HCT116 (cell line): ENCODE data around the gene DGKG. TPM values are rescaled to one million over a fixed set of nuclear protein-coding genes. Genes with fewer than 3 reads are reported as not detected.

ENCODE experiments used
- ATAC-seq: fragments of 200-7000 bp; cut with Tn5 transposase; 2 replicates; pipeline ENCODE4 v1.9.1; 2020; ENCODE audit warnings: mild to moderate bottlenecking, moderate library complexity
- BruUV-seq: library from RNA; stranded (reverse); fragments of 400-500 nt; replicated peaks from 2 replicates; lab custom pipeline; 2021; lab: Mats Ljungman, UMichigan
- CTCF ChIA-PET: fragments of 300-600 bp; sonication (Branson Sonifier 250); formaldehyde crosslinking; loops from one replicate; lab custom pipeline; 2021; ENCODE audit warnings: antibody characterized with exemption; lab: Charles Lee
- POLR2A ChIA-PET: fragments of 300-600, 350-600 bp; sonication (Branson Sonifier 250); formaldehyde crosslinking; loops from one replicate; lab custom pipeline; 2021; ENCODE audit warnings: antibody characterized with exemption; lab: Charles Lee
- RAD21 ChIA-PET, 2 experiments: fragments of 300-600 bp; sonication (Branson Sonifier 250); formaldehyde crosslinking; loops; one replicate each; lab custom pipeline; 2023; ENCODE audit warnings: low total read pairs in 2 of 2; ENCODE audit not compliant: uncharacterized antibody in 2 of 2, unreplicated experiment in 2 of 2, low non-redundant PET in 1 of 2; lab: Charles Lee
- DNase-seq: peaks from one replicate; pipeline ENCODE4 v3.0.0-alpha.2; 2010; ENCODE audit warnings: low read depth, low spot score
- H2AFZ ChIP-seq: fragments of 200-600 bp; shearing (Covaris generic), sonication (generic); 2 replicates; pipeline ENCODE4 v1.6.1; 2017; ENCODE audit warnings: low read depth, mixed run types, mixed read lengths, antibody characterized with exemption, low read length; ENCODE audit not compliant: poor library complexity, severe bottlenecking
- H3K27ac ChIP-seq: 2 replicates; pipeline ENCODE4 v1.5.1; 2012; ENCODE audit warnings: low read depth, low read length
- H3K27me3 ChIP-seq: fragments of 200-600 bp; sonication (generic); 2 replicates; pipeline ENCODE4 v1.6.1; 2016; ENCODE audit warnings: mixed run types, low read length, mixed read lengths; ENCODE audit not compliant: insufficient read depth
- H3K36me3 ChIP-seq, 2 experiments: fragments of 200-500 bp in 1 of 2; fragments of 200-600 bp in 1 of 2; sonication (Bioruptor generic) in 1 of 2; sonication (generic) in 1 of 2; 2 replicates each; pipeline versions ENCODE4 v1.5.1 to v1.6.1; 2014 to 2016; ENCODE audit warnings: low read length in 2 of 2, inconsistent platforms in 1 of 2, mixed read lengths in 1 of 2, mixed run types in 1 of 2; ENCODE audit not compliant: insufficient read depth in 2 of 2, control insufficient read depth in 1 of 2
- H3K4me1 ChIP-seq, 2 experiments: fragments of 200-600 bp in 1 of 2; sonication (generic) in 1 of 2; 2 replicates each; pipeline versions ENCODE4 v1.5.1 to v1.6.1; 2012 to 2017; ENCODE audit warnings: low read length in 2 of 2, inconsistent platforms in 1 of 2, mild to moderate bottlenecking in 1 of 2, mixed read lengths in 1 of 2, mixed run types in 1 of 2, moderate library complexity in 1 of 2; ENCODE audit not compliant: insufficient read depth in 2 of 2, control insufficient read depth in 1 of 2
- H3K4me2 ChIP-seq: fragments of 200-600 bp; sonication (generic); 2 replicates; pipeline ENCODE4 v1.6.1; 2017; ENCODE audit warnings: mixed run types, low read length, mixed read lengths
- H3K4me3 ChIP-seq, 2 experiments: fragments of 200-600 bp in 1 of 2; sonication (generic) in 1 of 2; replicated peaks in 1 of 2; 2 replicates each; pipeline ENCODE4 v1.5.1; 2011 to 2016; ENCODE audit warnings: low read length in 2 of 2, control low read depth in 1 of 2, low read depth in 1 of 2, mild to moderate bottlenecking in 1 of 2, mixed read lengths in 1 of 2, mixed run types in 1 of 2
- H3K79me2 ChIP-seq: fragments of 200-600 bp; sonication (generic); 2 replicates; pipeline ENCODE4 v1.6.1; 2017; ENCODE audit warnings: mild to moderate bottlenecking, mixed run types, low read length, moderate library complexity, mixed read lengths; ENCODE audit not compliant: insufficient read depth
- H3K9ac ChIP-seq: fragments of 200-600 bp; sonication (generic); 2 replicates; pipeline ENCODE4 v1.6.1; 2016; ENCODE audit warnings: low read length, mixed read lengths
- H3K9me2 ChIP-seq: fragments of 200-600 bp; sonication (generic), shearing (Covaris generic); 2 replicates; pipeline ENCODE4 v1.6.1; 2017; ENCODE audit warnings: mixed run types, mild to moderate bottlenecking, moderate library complexity; ENCODE audit not compliant: insufficient read depth
- H3K9me3 ChIP-seq, 2 experiments: fragments of 200-500 bp in 1 of 2; fragments of 200-600 bp in 1 of 2; sonication (Bioruptor generic) in 1 of 2; sonication (generic) in 1 of 2; 2 replicates each; pipeline ENCODE4 v1.6.1; 2014 to 2017; ENCODE audit warnings: low read length in 2 of 2, mixed read lengths in 2 of 2, inconsistent platforms in 1 of 2, low read depth in 1 of 2, mild to moderate bottlenecking in 1 of 2, mixed run types in 1 of 2, moderate library complexity in 1 of 2; ENCODE audit not compliant: control insufficient read depth in 1 of 2, insufficient read depth in 1 of 2
- H4K20me1 ChIP-seq: fragments of 200-600 bp; sonication (generic), shearing (Covaris generic); 2 replicates; pipeline ENCODE4 v1.6.1; 2017; ENCODE audit warnings: mixed run types, mild to moderate bottlenecking, moderate library complexity; ENCODE audit not compliant: insufficient read depth
- CEBPB ChIP-seq: IDR thresholded peaks from 2 replicates; pipeline ENCODE4 v1.6.1; 2012; ENCODE audit warnings: low read depth
- CTCF ChIP-seq, 3 experiments: fragments of 200-600 bp in 1 of 3; sonication (generic) in 1 of 3; IDR thresholded peaks in 2 of 3; conservative IDR thresholded peaks in 1 of 3; 2 replicates each; pipeline ENCODE4 v1.5.1; 2012 to 2017; ENCODE audit warnings: low read depth in 2 of 3, low read length in 2 of 3, antibody characterized with exemption in 1 of 3, borderline replicate concordance in 1 of 3, control low read depth in 1 of 3, mild to moderate bottlenecking in 1 of 3, mixed read lengths in 1 of 3, mixed run types in 1 of 3, moderate library complexity in 1 of 3; ENCODE audit not compliant: insufficient read depth in 1 of 3
- EGR1 ChIP-seq: IDR thresholded peaks from 2 replicates; pipeline ENCODE4 v1.6.1; 2012; ENCODE audit warnings: low read depth
- ELF1 ChIP-seq: IDR thresholded peaks from 2 replicates; pipeline ENCODE4 v1.6.1; 2012; ENCODE audit warnings: low read depth, borderline replicate concordance
- EZH2phosphoT487 ChIP-seq: fragments of 200-600 bp; IDR thresholded peaks from 2 replicates; pipeline ENCODE4 v1.6.1; 2018; ENCODE audit warnings: antibody characterized with exemption, borderline replicate concordance
- JUND ChIP-seq: IDR thresholded peaks from 2 replicates; pipeline ENCODE4 v1.6.1; 2012
- MAX ChIP-seq: IDR thresholded peaks from 2 replicates; pipeline ENCODE4 v1.6.1; 2012
- POLR2A ChIP-seq: IDR thresholded peaks from 2 replicates; pipeline ENCODE4 v1.7.0; 2011; ENCODE audit warnings: borderline replicate concordance; ENCODE audit not compliant: insufficient read depth, insufficient read length; ENCODE audit errors: extremely low read depth
- RAD21 ChIP-seq: IDR thresholded peaks from 2 replicates; pipeline ENCODE4 v1.6.1; 2012; ENCODE audit warnings: low read depth, mild to moderate bottlenecking
- SP1 ChIP-seq: IDR thresholded peaks from 2 replicates; pipeline ENCODE4 v1.6.1; 2012; ENCODE audit warnings: low read depth
- SRF ChIP-seq: IDR thresholded peaks from 2 replicates; pipeline ENCODE4 v1.6.1; 2012; ENCODE audit warnings: low read depth
- TCF7L2 ChIP-seq: IDR thresholded peaks from 2 replicates; pipeline ENCODE4 v1.7.0; 2011; ENCODE audit warnings: borderline replicate concordance, inconsistent platforms; ENCODE audit not compliant: insufficient read depth, insufficient read length; ENCODE audit errors: extremely low read depth
- YY1 ChIP-seq: IDR thresholded peaks from 2 replicates; pipeline ENCODE4 v1.6.1; 2011; ENCODE audit warnings: low read length, low read depth, moderate library complexity, mild to moderate bottlenecking; ENCODE audit not compliant: insufficient replicate concordance; ENCODE audit errors: extremely low read depth
- ZFX ChIP-seq: fragments of 450-650 bp; IDR thresholded peaks from 2 replicates; pipeline ENCODE4 v1.6.1; 2017
- intact Hi-C: fragments of 100-400 bp; cut with micrococcal nuclease; formaldehyde crosslinking; loops from 2 replicates; pipeline ENCODE4 v1.10.0; 2022
- total RNA-seq: library from RNA; stranded (reverse); gene quantifications from one replicate; pipeline ENCODE4 v1.2.1, GENCODE V29; 2021; ENCODE audit not compliant: unreplicated experiment

The DGKG gene
- total RNA-seq, 1 experiment from 2014 or later = 4.8 TPM

- H2AFZ ChIP-seq = no peak overlapping the region
- intact Hi-C loops = no loop called here
- no peaks in the 10 kb centered on the region for H3K79me2 ChIP-seq
- no peaks in the 10 kb centered on the region for H3K4me1 ChIP-seq
- H3K9ac ChIP-seq = no peak overlapping the region
- CTCF ChIA-PET = no interaction called here
- no peaks in the 10 kb centered on the region for H3K9me2 ChIP-seq
- no peaks in the 10 kb centered on the region for H4K20me1 ChIP-seq
- no peak for ATAC-seq
- no peak overlapping the region for H3K27ac ChIP-seq
- H3K4me2 ChIP-seq = no peak overlapping the region
- no peak overlapping the region for H3K4me3 ChIP-seq
- BruUV-seq = no TSS peak
- no peak for DNase-seq
- no peaks in the 10 kb centered on the region for H3K36me3 ChIP-seq
- TF ChIP-seq SP1 (no peak), CTCF (IDR thresholded peaks at IDR 0.05 in 2 of 3, conservative IDR thresholded peaks at IDR 0.05 in 1 of 3; ENCODE audit: borderline replicate concordance in 1 of 3, insufficient read depth in 1 of 3, low read depth in 2 of 3, low read length in 2 of 3) (no peak), CEBPB (no peak), ZFX (no peak), JUND (no peak), EGR1 (no peak)
- no peaks in the 10 kb centered on the region for H3K27me3 ChIP-seq
- H3K9me3 ChIP-seq = no peaks in the 10 kb centered on the region
- RAD21 ChIA-PET = no interaction called here
- POLR2A ChIA-PET = no interaction called here
These were observed 233.9 kb downstream of the DGKG start for GRCh38 chr3:186128158-186128557.

- ChIA-PET CTCF (no interaction called here), POLR2A (no interaction called here), RAD21 (no interaction called here)
- no peaks in the 10 kb centered on the region for H3K79me2 ChIP-seq
- H3K9me3 ChIP-seq = no peaks in the 10 kb centered on the region
- no peak overlapping the region for H3K27ac ChIP-seq
- no peak overlapping the region for H3K9ac ChIP-seq
- H2AFZ ChIP-seq = no peak overlapping the region
- no peaks in the 10 kb centered on the region for H4K20me1 ChIP-seq
- no peaks in the 10 kb centered on the region for H3K36me3 ChIP-seq
- intact Hi-C loops = no loop called here
- H3K9me2 ChIP-seq = no peaks in the 10 kb centered on the region
- ATAC-seq = no peak
- H3K4me3 ChIP-seq = no peak overlapping the region
- no peak for TF ChIP-seq YY1
- no peak for TF ChIP-seq ELF1
- no peak for TF ChIP-seq EZH2phosphoT487
- TF ChIP-seq POLR2A = no peak
- no peak for TF ChIP-seq SP1
- TF ChIP-seq CTCF (IDR thresholded peaks at IDR 0.05 in 2 of 3, conservative IDR thresholded peaks at IDR 0.05 in 1 of 3; ENCODE audit: borderline replicate concordance in 1 of 3, insufficient read depth in 1 of 3, low read depth in 2 of 3, low read length in 2 of 3) = no peak
- no peak for TF ChIP-seq MAX
- TF ChIP-seq SRF = no peak
- no peak for TF ChIP-seq ZFX
- TF ChIP-seq TCF7L2 = no peak
- TF ChIP-seq RAD21 = no peak
- no peak overlapping the region for H3K4me2 ChIP-seq
- no TSS peak for BruUV-seq
- H3K4me1 ChIP-seq = no peaks in the 10 kb centered on the region; a peak in 1 of 4 replicates
- DNase-seq = no peak
- no peaks in the 10 kb centered on the region for H3K27me3 ChIP-seq
These were observed 234.6 kb downstream of the DGKG start for GRCh38 chr3:186127463-186127862.
